Breast epithelium (tissue), 4 donors: ENCODE data around the gene MRPL33. TPM values are rescaled to one million over a fixed set of nuclear protein-coding genes. Genes with fewer than 3 reads are reported as not detected.

Experiments
- DNase-seq, 2 donors: peaks; one replicate each; pipeline ENCODE4 v3.0.0-alpha.2; 2019; ENCODE audit warnings: low spot score in 2 of 2
- H3K27ac ChIP-seq, 2 donors: fragments of 200-600 bp; sonication (generic) in 1 of 2; one replicate each; pipeline ENCODE4 v1.5.1; 2016 to 2019; ENCODE audit warnings: mild to moderate bottlenecking in 1 of 2
- H3K27me3 ChIP-seq, 2 donors: fragments of 200-600 bp; sonication (generic) in 1 of 2; one replicate each; pipeline versions ENCODE4 v1.5.1 to v1.6.0; 2017 to 2019; ENCODE audit warnings: control low read depth in 1 of 2, mild to moderate bottlenecking in 1 of 2
- H3K36me3 ChIP-seq: fragments of 200-600 bp; one replicate; pipeline ENCODE4 v1.5.1; 2019
- H3K4me1 ChIP-seq, 2 donors: fragments of 200-600 bp; sonication (generic); one replicate each; pipeline ENCODE4 v1.5.1; 2016 to 2019; ENCODE audit warnings: control low read depth in 1 of 2
- H3K4me3 ChIP-seq, 3 donors: fragments of 200-600 bp; sonication (generic); 1 replicate in 2 of 3; 2 replicates in 1 of 3; pipeline ENCODE4 v1.5.1; 2016 to 2019; ENCODE audit warnings: mild to moderate bottlenecking in 3 of 3, moderate library complexity in 2 of 3
- H3K9me3 ChIP-seq, 2 donors: fragments of 200-600 bp; sonication (generic) in 1 of 2; one replicate each; pipeline ENCODE4 v1.5.1; 2016 to 2019; ENCODE audit warnings: control low read depth in 1 of 2
- CTCF ChIP-seq, 3 donors: fragments of 450-650 bp; IDR thresholded peaks; one replicate each; pipeline ENCODE4 v1.5.1; 2016 to 2017; ENCODE audit warnings: antibody characterized with exemption in 3 of 3, mild to moderate bottlenecking in 3 of 3, moderate library complexity in 3 of 3
- POLR2A ChIP-seq: fragments of 450-650 bp; IDR thresholded peaks from one replicate; pipeline ENCODE4 v1.6.1; 2016; ENCODE audit warnings: antibody characterized with exemption, mild to moderate bottlenecking, moderate library complexity
- POLR2AphosphoS5 ChIP-seq, 3 donors: sonication (generic); formaldehyde crosslinking; IDR thresholded peaks; one replicate each; pipeline ENCODE4 v1.6.1; 2017; ENCODE audit warnings: antibody characterized with exemption in 3 of 3
- intact Hi-C: fragments of 100-400 bp; cut with DNase I; formaldehyde crosslinking; loops from one replicate; pipeline ENCODE4 v1.15.1; 2023; ENCODE audit warnings: low total_unique reads
- total RNA-seq, 3 donors: library from RNA; depleted of rRNA; stranded (reverse); fragments of >200 nt; gene quantifications; one replicate each; pipeline ENCODE4 v1.1.0, GENCODE V29; 2016

MRPL33 gene
- total RNA-seq, 3 donors from 2014 or later: 88.2 to 93.3 (median 89.7) TPM

DNA sequence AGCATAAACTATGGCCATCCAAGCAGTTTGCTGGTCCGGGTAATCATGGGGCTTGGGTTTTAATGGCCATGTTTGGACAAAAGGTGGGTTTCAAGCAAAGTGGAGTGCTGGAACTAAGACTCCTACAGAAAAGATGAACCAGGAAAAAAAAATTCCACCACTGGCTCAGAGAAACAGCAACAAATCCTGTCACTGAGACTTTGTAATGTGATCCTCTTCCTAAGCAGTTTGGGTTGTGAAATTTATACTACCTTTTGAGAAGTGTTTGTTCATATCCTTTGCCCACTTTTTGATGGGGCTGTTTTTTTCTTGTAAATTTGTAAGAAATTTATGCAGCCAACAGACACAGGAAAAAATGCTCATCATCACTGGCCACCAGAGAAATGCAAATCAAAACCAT, 40.2 kb downstream of the MRPL33 start:
- intact Hi-C loops: no loop called here
- no peak overlapping the region for H3K27ac ChIP-seq
- no peaks in the 10 kb centered on the region for H3K4me1 ChIP-seq
- no peaks in the 10 kb centered on the region for H3K27me3 ChIP-seq
- no peak overlapping the region for H3K4me3 ChIP-seq
- no peaks in the 10 kb centered on the region for H3K36me3 ChIP-seq
- TF ChIP-seq CTCF (IDR thresholded peaks at IDR 0.05) (no peak), POLR2A (no peak), POLR2AphosphoS5 (IDR thresholded peaks at IDR 0.05) (no peak)
- H3K9me3 ChIP-seq: no peaks in the 10 kb centered on the region
- DNase-seq: no peak

- no peaks in the 10 kb centered on the region for H3K9me3 ChIP-seq
- H3K27ac ChIP-seq: no peak overlapping the region
- no peaks in the 10 kb centered on the region for H3K4me1 ChIP-seq
- no peak overlapping the region for H3K4me3 ChIP-seq
- intact Hi-C loops: no loop called here
- DNase-seq: no peak
- TF ChIP-seq CTCF (IDR thresholded peaks at IDR 0.05) (no peak), POLR2AphosphoS5 (IDR thresholded peaks at IDR 0.05) (no peak), POLR2A (no peak)
- no peaks in the 10 kb centered on the region for H3K27me3 ChIP-seq
- no peaks in the 10 kb centered on the region for H3K36me3 ChIP-seq
Measured at GRCh38 chr2:27814758-27815157, 43.2 kb downstream of the MRPL33 start.

DNA sequence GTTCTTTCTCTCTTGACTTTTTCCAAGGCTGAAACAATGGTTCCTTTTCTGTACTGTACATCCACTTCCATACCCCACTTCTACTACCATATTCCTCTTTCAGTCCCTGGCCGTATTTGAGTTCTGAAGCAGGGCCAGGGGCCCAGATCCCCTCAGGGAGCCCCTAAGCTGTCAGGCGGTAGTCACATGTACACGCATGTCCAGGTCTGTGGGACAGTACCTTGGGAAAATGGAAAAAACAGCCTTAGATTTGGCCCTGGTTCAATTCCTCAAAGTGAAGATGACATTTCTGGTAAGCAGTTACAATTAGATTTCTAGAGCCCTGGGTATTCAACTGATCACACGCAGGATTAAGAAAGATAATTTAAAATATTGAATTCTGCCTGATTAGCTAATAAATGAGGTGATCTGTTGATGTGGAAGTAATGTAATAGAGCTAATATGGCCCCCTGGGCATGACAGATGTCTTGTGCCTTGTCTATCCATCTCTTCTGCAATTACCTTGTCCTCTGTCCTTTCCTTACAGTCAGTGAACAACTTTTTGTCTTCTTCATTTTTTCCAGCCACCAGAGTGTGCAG, 44.4 kb downstream of the MRPL33 start:
- Histone ChIP-seq H3K9me3 (no peaks in the 10 kb centered on the region), H3K27ac (no peak overlapping the region), H3K36me3 (no peaks in the 10 kb centered on the region), H3K27me3 (no peaks in the 10 kb centered on the region), H3K4me3 (no peak overlapping the region), H3K4me1 (no peaks in the 10 kb centered on the region)
- DNase-seq: no peak
- intact Hi-C loops: no loop called here
- TF ChIP-seq POLR2A (no peak), CTCF (IDR thresholded peaks at IDR 0.05) (no peak), POLR2AphosphoS5 (IDR thresholded peaks at IDR 0.05) (no peak)

- peaks cover 0 to 6% of the 10 kb centered on the region in 2 donors for H3K9me3 ChIP-seq
- intact Hi-C loops: no loop called here
- no peaks in the 10 kb centered on the region for H3K27me3 ChIP-seq
- TF ChIP-seq POLR2A (no peak), POLR2AphosphoS5 (IDR thresholded peaks at IDR 0.05) (no peak), CTCF (IDR thresholded peaks at IDR 0.05) (no peak)
- no peak overlapping the region for H3K27ac ChIP-seq
- no peak for DNase-seq
- no peaks in the 10 kb centered on the region for H3K4me1 ChIP-seq
- H3K4me3 ChIP-seq: no peak overlapping the region
- no peaks in the 10 kb centered on the region for H3K36me3 ChIP-seq
Measured at GRCh38 chr2:27822049-27822448, 50.5 kb downstream of the MRPL33 start.

- no peak overlapping the region for H3K27ac ChIP-seq
- H3K27me3 ChIP-seq: no peaks in the 10 kb centered on the region
- TF ChIP-seq POLR2AphosphoS5 (IDR thresholded peaks at IDR 0.05): no peak
- TF ChIP-seq POLR2A: no peak
- TF ChIP-seq CTCF (IDR thresholded peaks at IDR 0.05): no peak
- no peaks in the 10 kb centered on the region for H3K36me3 ChIP-seq
- peaks cover 0 to 6% of the 10 kb centered on the region in 2 donors for H3K9me3 ChIP-seq
- intact Hi-C loops: no loop called here
- no peak overlapping the region for H3K4me3 ChIP-seq
- no peak for DNase-seq
- H3K4me1 ChIP-seq: no peaks in the 10 kb centered on the region
Measured at GRCh38 chr2:27823135-27823534, 51.6 kb downstream of the MRPL33 start.
